Type B pancreatic cell (in vitro differentiated cells): ENCODE measurements around the gene DCDC1. TPM values are rescaled to one million over a fixed set of nuclear protein-coding genes. Genes with fewer than 3 reads are reported as not detected.

Experiments used
- DNase-seq: peaks from one replicate; pipeline ENCODE4 v3.0.0; 2021; ENCODE audit warnings: mixed read lengths; ENCODE audit not compliant: unreplicated experiment; ENCODE audit errors: extremely low spot score
- H3K27ac Mint-ChIP-seq: 2 replicates; pipeline ENCODE4 v1.8.0; 2021; ENCODE audit warnings: mild to moderate bottlenecking, mixed read lengths
- H3K27me3 Mint-ChIP-seq: 2 replicates; pipeline ENCODE4 v1.8.0; 2021; ENCODE audit warnings: mixed read lengths
- H3K36me3 Mint-ChIP-seq: 2 replicates; pipeline ENCODE4 v1.8.0; 2021; ENCODE audit warnings: mixed read lengths
- H3K4me1 Mint-ChIP-seq: one replicate; pipeline ENCODE4 v1.8.0; 2021; ENCODE audit warnings: mixed read lengths; ENCODE audit not compliant: unreplicated experiment
- H3K4me3 Mint-ChIP-seq: 2 replicates; pipeline ENCODE4 v1.8.0; 2021; ENCODE audit warnings: mild to moderate bottlenecking, mixed read lengths
- H3K9me3 Mint-ChIP-seq: 2 replicates; pipeline ENCODE4 v1.8.0; 2021; ENCODE audit warnings: mixed read lengths
- CTCF ChIP-seq: fragments of 200-600 bp; sonication (generic); conservative IDR thresholded peaks from 2 replicates; pipeline ENCODE4 v1.5.0; 2021; ENCODE audit warnings: antibody characterized with exemption, mild to moderate bottlenecking
- total RNA-seq: library from RNA; stranded (reverse); gene quantifications from 2 replicates; pipeline ENCODE4 v1.2.1, GENCODE V29; 2021; ENCODE audit warnings: low replicate concordance

DCDC1 gene
- total RNA-seq, 1 donor from 2014 or later: 4.8 TPM

DNA sequence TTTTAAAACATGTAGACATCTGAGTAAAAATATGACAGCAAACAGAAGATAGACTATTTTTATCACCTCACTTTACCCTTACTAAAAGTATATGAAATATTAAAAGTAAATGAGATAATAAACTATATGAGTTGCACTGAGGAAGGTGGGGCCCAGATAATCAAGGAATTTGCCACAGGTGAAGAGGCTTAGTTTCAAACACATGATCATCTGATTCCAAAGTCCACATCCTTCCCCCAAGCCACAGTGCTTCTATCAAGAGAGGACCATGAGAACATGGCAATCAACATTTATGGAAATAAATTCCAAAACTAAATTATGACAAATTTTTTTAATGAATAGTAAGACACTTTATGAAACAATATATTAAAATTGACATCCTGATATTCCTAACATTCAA is 384.0 kb downstream of the DCDC1 start:
- no peak for DNase-seq
- Mint-ChIP-seq H3K27ac (no peak overlapping the region), H3K4me1 (peaks cover 9% of the 10 kb centered on the region), H3K9me3 (no peaks in the 10 kb centered on the region), H3K27me3 (no peaks in the 10 kb centered on the region), H3K36me3 (no peaks in the 10 kb centered on the region), H3K4me3 (no peak overlapping the region)
- no peak for TF ChIP-seq CTCF

DNA sequence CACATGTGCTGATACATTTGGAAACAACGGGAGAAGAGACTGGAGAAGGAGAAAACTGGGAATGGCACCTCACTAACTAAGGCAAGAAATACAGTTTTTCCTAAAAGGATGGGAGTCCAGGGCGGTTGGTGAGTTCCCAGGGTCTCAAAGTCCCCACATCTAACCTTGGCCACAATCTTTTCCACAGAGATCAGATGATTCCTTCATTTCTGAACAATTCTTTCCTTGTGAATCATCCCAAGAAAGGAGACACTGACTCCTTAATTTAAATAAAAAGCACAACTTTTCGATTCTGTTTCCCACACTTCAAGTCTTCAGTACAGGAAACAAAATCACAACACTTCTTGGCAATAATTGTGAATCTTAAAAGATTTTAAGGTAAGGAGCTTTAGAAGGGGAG is 384.7 kb downstream of the DCDC1 start:
- Mint-ChIP-seq H3K36me3 (no peaks in the 10 kb centered on the region), H3K4me3 (no peak overlapping the region), H3K9me3 (no peaks in the 10 kb centered on the region), H3K27ac (no peak overlapping the region), H3K4me1 (peaks cover 9% of the 10 kb centered on the region), H3K27me3 (no peaks in the 10 kb centered on the region)
- TF ChIP-seq CTCF: no peak
- no peak for DNase-seq

GRCh38 chr11:30984442-30984816 is 385.1 kb downstream of the DCDC1 start:
- no peaks in the 10 kb centered on the region for H3K9me3 Mint-ChIP-seq
- DNase-seq: no peak
- peaks cover 9% of the 10 kb centered on the region for H3K4me1 Mint-ChIP-seq
- H3K4me3 Mint-ChIP-seq: no peak overlapping the region
- no peaks in the 10 kb centered on the region for H3K36me3 Mint-ChIP-seq
- H3K27ac Mint-ChIP-seq: no peak overlapping the region
- no peak for TF ChIP-seq CTCF
- H3K27me3 Mint-ChIP-seq: no peaks in the 10 kb centered on the region

DNA sequence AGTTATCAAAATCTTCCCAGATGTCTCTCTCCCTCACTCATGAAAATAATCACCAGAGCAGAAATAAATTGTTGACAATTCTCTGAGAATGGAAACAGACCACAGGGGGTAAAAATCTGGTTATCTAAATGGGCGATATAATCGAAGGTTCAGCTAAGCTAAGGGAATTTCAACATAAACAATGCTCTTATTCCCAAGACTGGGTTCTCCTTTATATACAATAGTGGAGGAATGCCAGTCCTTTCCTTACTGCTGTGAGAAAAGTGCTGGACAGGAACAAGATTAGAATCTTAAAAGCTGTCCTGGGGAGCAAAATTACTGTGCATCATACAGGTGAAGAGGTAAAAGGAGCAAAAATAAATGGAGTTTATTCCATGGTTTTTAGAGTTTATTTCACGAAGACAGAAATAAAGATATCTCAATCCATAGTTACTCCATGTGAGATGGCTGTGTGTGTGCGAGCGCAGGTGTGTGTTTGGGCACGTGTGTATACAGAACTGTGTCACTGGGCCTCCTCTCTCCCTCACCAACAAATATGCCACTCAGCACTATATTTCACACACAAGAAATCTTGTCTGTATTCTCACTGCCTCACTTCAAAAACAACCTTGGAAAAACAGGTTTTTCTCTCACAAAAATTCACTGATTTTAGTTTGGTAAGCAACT is 385.6 kb downstream of the DCDC1 start:
- Mint-ChIP-seq H3K36me3 (no peaks in the 10 kb centered on the region), H3K4me3 (no peak overlapping the region), H3K4me1 (peaks cover 9% of the 10 kb centered on the region), H3K27me3 (no peaks in the 10 kb centered on the region), H3K9me3 (no peaks in the 10 kb centered on the region), H3K27ac (no peak overlapping the region)
- no peak for DNase-seq
- no peak for TF ChIP-seq CTCF

DNA sequence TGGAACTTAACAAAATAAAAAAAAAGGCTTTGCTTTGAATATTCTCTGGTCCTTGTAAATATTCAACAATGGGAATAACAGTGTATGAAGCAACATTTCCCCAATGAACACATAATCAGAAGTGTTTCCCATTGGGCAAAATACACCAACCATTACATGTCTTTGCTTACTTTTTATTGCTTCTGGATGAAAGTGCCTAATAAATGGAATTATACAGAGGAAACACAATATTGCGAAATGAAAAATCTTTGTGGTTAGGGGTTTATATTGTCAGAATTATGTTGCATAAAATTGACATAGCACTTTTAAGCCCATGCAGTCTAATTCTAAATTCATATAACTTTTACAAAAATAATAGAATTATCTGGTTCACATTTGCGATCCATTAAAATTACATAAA is 386.4 kb downstream of the DCDC1 start:
- H3K27me3 Mint-ChIP-seq: no peaks in the 10 kb centered on the region
- no peak overlapping the region for H3K27ac Mint-ChIP-seq
- TF ChIP-seq CTCF: no peak
- peaks cover 9% of the 10 kb centered on the region for H3K4me1 Mint-ChIP-seq
- no peak for DNase-seq
- H3K36me3 Mint-ChIP-seq: no peaks in the 10 kb centered on the region
- H3K4me3 Mint-ChIP-seq: no peak overlapping the region
- H3K9me3 Mint-ChIP-seq: no peaks in the 10 kb centered on the region

GRCh38 chr11:30967579-30967978 is 402.0 kb downstream of the DCDC1 start:
- H3K4me3 Mint-ChIP-seq: no peak overlapping the region
- no peak for DNase-seq
- no peaks in the 10 kb centered on the region for H3K27me3 Mint-ChIP-seq
- no peaks in the 10 kb centered on the region for H3K36me3 Mint-ChIP-seq
- no peak for TF ChIP-seq CTCF
- no peak overlapping the region for H3K27ac Mint-ChIP-seq
- no peaks in the 10 kb centered on the region for H3K4me1 Mint-ChIP-seq
- H3K9me3 Mint-ChIP-seq: no peaks in the 10 kb centered on the region
